Endothelial cell (in vitro differentiated cells): ENCODE data around the gene CCDC181. TPM values are rescaled to one million over a fixed set of nuclear protein-coding genes. Genes with fewer than 3 reads are reported as not detected.

Experiments
- DNase-seq: peaks from one replicate; pipeline ENCODE4 v3.0.0; 2021; ENCODE audit warnings: low spot score
- H3K27ac Mint-ChIP-seq: one replicate; pipeline ENCODE4 v1.8.0; 2021; ENCODE audit warnings: mixed read lengths, inconsistent platforms; ENCODE audit not compliant: unreplicated experiment
- H3K27me3 Mint-ChIP-seq: one replicate; pipeline ENCODE4 v1.8.0; 2021; ENCODE audit warnings: mild to moderate bottlenecking, moderate library complexity, mixed read lengths, inconsistent platforms; ENCODE audit not compliant: unreplicated experiment
- H3K36me3 Mint-ChIP-seq: one replicate; pipeline ENCODE4 v1.8.0; 2021; ENCODE audit warnings: mild to moderate bottlenecking, low read depth, mixed read lengths, inconsistent platforms; ENCODE audit not compliant: unreplicated experiment
- H3K4me1 Mint-ChIP-seq: one replicate; pipeline ENCODE4 v1.8.0; 2021; ENCODE audit warnings: mild to moderate bottlenecking, mixed read lengths, inconsistent platforms; ENCODE audit not compliant: unreplicated experiment
- H3K4me3 Mint-ChIP-seq: one replicate; pipeline ENCODE4 v1.8.0; 2021; ENCODE audit warnings: mild to moderate bottlenecking, mixed read lengths, inconsistent platforms; ENCODE audit not compliant: unreplicated experiment
- H3K9me3 Mint-ChIP-seq: one replicate; pipeline ENCODE4 v1.8.0; 2021; ENCODE audit warnings: mixed read lengths, inconsistent platforms; ENCODE audit not compliant: unreplicated experiment
- total RNA-seq: library from RNA; stranded (reverse); fragmentation: NEBNext Ultra II Directional; extraction: Animal tissue kit (Norgen Biotek cat#: 25700); gene quantifications from one replicate; pipeline ENCODE4 v1.2.1, GENCODE V29; 2021; ENCODE audit not compliant: unreplicated experiment
- TF ChIP-seq, protein P1 (sequence below): fragments of 200-600 bp; sonication (generic); IDR thresholded peaks from one replicate; pipeline ENCODE4 v1.5.0; 2021; ENCODE audit warnings: antibody characterized with exemption; ENCODE audit not compliant: unreplicated experiment

Gene CCDC181
- total RNA-seq, 1 donor from 2014 or later: 0.80 TPM

GRCh38 chr1:169364948-169365347 is 62.3 kb downstream of the CCDC181 start:
- DNase-seq: no peak
- no peak overlapping the region for H3K27ac Mint-ChIP-seq
- H3K4me3 Mint-ChIP-seq: peak overlapping the region; percentile 22
- peaks cover 6% of the 10 kb centered on the region for H3K36me3 Mint-ChIP-seq
- H3K9me3 Mint-ChIP-seq: no peaks in the 10 kb centered on the region
- no peaks in the 10 kb centered on the region for H3K27me3 Mint-ChIP-seq
- H3K4me1 Mint-ChIP-seq: peaks cover 3% of the 10 kb centered on the region
- TF ChIP-seq, protein P1, sequence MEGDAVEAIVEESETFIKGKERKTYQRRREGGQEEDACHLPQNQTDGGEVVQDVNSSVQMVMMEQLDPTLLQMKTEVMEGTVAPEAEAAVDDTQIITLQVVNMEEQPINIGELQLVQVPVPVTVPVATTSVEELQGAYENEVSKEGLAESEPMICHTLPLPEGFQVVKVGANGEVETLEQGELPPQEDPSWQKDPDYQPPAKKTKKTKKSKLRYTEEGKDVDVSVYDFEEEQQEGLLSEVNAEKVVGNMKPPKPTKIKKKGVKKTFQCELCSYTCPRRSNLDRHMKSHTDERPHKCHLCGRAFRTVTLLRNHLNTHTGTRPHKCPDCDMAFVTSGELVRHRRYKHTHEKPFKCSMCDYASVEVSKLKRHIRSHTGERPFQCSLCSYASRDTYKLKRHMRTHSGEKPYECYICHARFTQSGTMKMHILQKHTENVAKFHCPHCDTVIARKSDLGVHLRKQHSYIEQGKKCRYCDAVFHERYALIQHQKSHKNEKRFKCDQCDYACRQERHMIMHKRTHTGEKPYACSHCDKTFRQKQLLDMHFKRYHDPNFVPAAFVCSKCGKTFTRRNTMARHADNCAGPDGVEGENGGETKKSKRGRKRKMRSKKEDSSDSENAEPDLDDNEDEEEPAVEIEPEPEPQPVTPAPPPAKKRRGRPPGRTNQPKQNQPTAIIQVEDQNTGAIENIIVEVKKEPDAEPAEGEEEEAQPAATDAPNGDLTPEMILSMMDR: no peak

- no peak overlapping the region for H3K27ac Mint-ChIP-seq
Measured at GRCh38 chr1:169363046-169363730, 64.1 kb downstream of the CCDC181 start.

DNA sequence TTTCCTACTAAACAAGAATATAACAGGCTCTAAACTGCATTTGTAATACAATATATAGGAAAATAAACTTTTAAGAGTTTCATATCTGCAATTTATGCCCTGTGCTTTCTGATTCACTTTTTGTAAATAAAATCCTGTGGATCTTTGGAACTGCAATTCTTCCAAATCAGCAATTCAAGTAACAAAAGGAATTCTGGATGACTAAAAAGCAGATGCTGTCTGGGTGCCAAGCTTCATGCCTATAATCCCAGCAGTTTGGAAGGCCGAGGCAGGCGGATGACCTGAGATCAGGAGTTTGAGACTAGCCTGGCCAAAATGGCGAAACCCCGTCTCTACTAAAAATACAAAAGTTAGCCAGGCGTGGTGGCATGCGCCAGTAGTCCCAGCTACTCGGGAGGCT is 66.0 kb downstream of the CCDC181 start:
- Mint-ChIP-seq H3K36me3 (peaks cover 6% of the 10 kb centered on the region), H3K27me3 (no peaks in the 10 kb centered on the region), H3K27ac (no peak overlapping the region), H3K4me3 (no peak overlapping the region), H3K9me3 (no peaks in the 10 kb centered on the region), H3K4me1 (no peaks in the 10 kb centered on the region)
- no peak for DNase-seq
- TF ChIP-seq, protein P1: no peak

More at GRCh38 chr1:169363046-169363730, 64.1 kb downstream of the CCDC181 start:
- no peaks in the 10 kb centered on the region for H3K9me3 Mint-ChIP-seq
- DNase-seq: no peak
- TF ChIP-seq, protein P1: no peak
- no peak overlapping the region for H3K4me3 Mint-ChIP-seq
- H3K4me1 Mint-ChIP-seq: no peaks in the 10 kb centered on the region
- no peaks in the 10 kb centered on the region for H3K27me3 Mint-ChIP-seq
- H3K36me3 Mint-ChIP-seq: peaks cover 6% of the 10 kb centered on the region

DNA sequence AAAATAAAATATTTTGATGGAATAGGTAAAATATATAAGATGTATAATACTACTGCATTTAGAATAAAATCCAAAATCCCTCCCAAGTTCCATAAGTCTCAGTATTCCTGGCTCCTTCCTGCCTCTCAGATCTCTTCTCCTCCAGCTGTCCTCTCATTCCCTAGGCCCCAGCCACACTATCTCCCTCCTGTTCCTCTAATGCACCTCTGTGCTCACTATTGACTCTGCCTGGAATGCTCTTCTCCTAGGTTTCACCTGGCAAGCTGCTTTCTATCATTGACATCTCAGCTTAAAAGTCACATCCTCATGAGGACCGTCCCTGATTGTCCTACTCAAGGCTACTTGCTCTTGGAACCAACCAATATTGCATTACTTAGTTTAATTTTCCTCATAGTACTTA is 66.9 kb downstream of the CCDC181 start:
- Mint-ChIP-seq H3K27me3 (no peaks in the 10 kb centered on the region), H3K4me1 (no peaks in the 10 kb centered on the region), H3K4me3 (no peak overlapping the region), H3K9me3 (no peaks in the 10 kb centered on the region), H3K27ac (no peak overlapping the region), H3K36me3 (peaks cover 6% of the 10 kb centered on the region)
- DNase-seq: no peak
- TF ChIP-seq, protein P1: no peak

GRCh38 chr1:169348383-169349036 is 78.8 kb downstream of the CCDC181 start:
- Mint-ChIP-seq H3K27ac (no peak overlapping the region), H3K9me3 (no peaks in the 10 kb centered on the region), H3K27me3 (no peaks in the 10 kb centered on the region), H3K36me3 (no peaks in the 10 kb centered on the region), H3K4me1 (no peaks in the 10 kb centered on the region), H3K4me3 (no peak overlapping the region)
- TF ChIP-seq, protein P1: peak; percentile 93
- peak; percentile 29 for DNase-seq
